Activated gamma-delta T cell (primary cell): ENCODE data around the gene SLC23A2.
A peak's percentile ranks its signal among the peaks of the same experiment; 100 is the strongest.
"Not testable (repeated sequence)": the region's sequence is repeated elsewhere in the genome, so short reads cannot be mapped to it uniquely, and the experiment has no call there.

Experiments used
- DNase-seq: peaks from one replicate; lab custom pipeline; 2025; lab: John Stamatoyannopoulos, UW
- total RNA-seq, 2 donors: gene quantifications; one replicate each; lab custom pipeline; 2026; lab: John Stamatoyannopoulos, UW

SLC23A2 gene
- total RNA-seq, result 53.6 to 71.0 reads per million in 2 donors

GRCh38 chr20:5001174-5002076 is at the start of gene SLC23A2:
Gene SLC23A2 (minus strand): TSS chr20:5001510. CDS start chr20:4932562, 68,948 bp downstream.
- peak; percentile 50 for DNase-seq

GRCh38 chr20:5046656-5047339 is 45.5 kb upstream of the SLC23A2 start:
- DNase-seq, result no peak

- no peak for DNase-seq
These were observed 44.6 kb upstream of the SLC23A2 start for GRCh38 chr20:5045906-5046305.

- no peak for DNase-seq
These were observed 42.8 kb upstream of the SLC23A2 start for GRCh38 chr20:5044075-5044620.

- DNase-seq, result no peak
These were observed 40.1 kb upstream of the SLC23A2 start for GRCh38 chr20:5041433-5041832.

GRCh38 chr20:5040345-5040744 is 39.0 kb upstream of the SLC23A2 start:
- no peak for DNase-seq

- no peak for DNase-seq
These were observed 38.6 kb upstream of the SLC23A2 start for GRCh38 chr20:5039889-5040288.

GRCh38 chr20:5039255-5039657 is 37.9 kb upstream of the SLC23A2 start:
- DNase-seq, result peak; percentile 21

- DNase-seq, result no peak
These were observed 35.5 kb upstream of the SLC23A2 start for GRCh38 chr20:5036828-5037227.

- DNase-seq, result not testable (repeated sequence)
These were observed 34.2 kb upstream of the SLC23A2 start for GRCh38 chr20:5035518-5035917.

- no peak for DNase-seq
These were observed 32.3 kb upstream of the SLC23A2 start for GRCh38 chr20:5033566-5033965.

- not testable (repeated sequence) for DNase-seq
These were observed 30.4 kb upstream of the SLC23A2 start for GRCh38 chr20:5031701-5032100.

- no peak for DNase-seq
These were observed 29.9 kb upstream of the SLC23A2 start for GRCh38 chr20:5031206-5031557.

- no peak for DNase-seq
These were observed 29.3 kb upstream of the SLC23A2 start for GRCh38 chr20:5030348-5031205.

GRCh38 chr20:5028258-5029059 is 27.1 kb upstream of the SLC23A2 start:
- not testable (repeated sequence) for DNase-seq

GRCh38 chr20:5024982-5025381 is 23.7 kb upstream of the SLC23A2 start:
- no peak for DNase-seq

GRCh38 chr20:5024103-5024502 is 22.8 kb upstream of the SLC23A2 start:
- no peak for DNase-seq

- not testable (repeated sequence) for DNase-seq
These were observed 21.9 kb upstream of the SLC23A2 start for GRCh38 chr20:5023171-5023570.

- DNase-seq, result no peak
These were observed 19.4 kb upstream of the SLC23A2 start for GRCh38 chr20:5020760-5021159.

GRCh38 chr20:5013682-5014447 is 12.6 kb upstream of the SLC23A2 start:
- no peak for DNase-seq
